ENCODE results near the gene COMMD6. TPM values are rescaled to one million over a fixed set of nuclear protein-coding genes. Genes with fewer than 3 reads are reported as not detected.

COMMD6 gene
- total and polyA plus RNA-seq, 2 of the 13 experiments (the other 11 are each of a cell fraction or from before 2014, with no cell fraction given), result 97.0 to 164 TPM

- TF ChIP-seq ZNF687 (CRISPR knock-in tag; IDR thresholded peaks at IDR 0.05) (peak; percentile 97), HDAC1 (CRISPR knock-in tag; IDR thresholded peaks at IDR 0.05) (peak; percentile 81), RXRA (CRISPR knock-in tag; IDR thresholded peaks at IDR 0.05) (peak; percentile 45), ZNF563 (CRISPR knock-in tag; IDR thresholded peaks at IDR 0.05) (no peak; the same call in none of the 2 replicates), ZNF253 (CRISPR knock-in tag; IDR thresholded peaks at IDR 0.05; ENCODE audit: borderline replicate concordance) (no peak), ELF1 (CRISPR knock-in tag; IDR thresholded peaks at IDR 0.05) (peak; percentile 79), MAFK (conservative IDR thresholded peaks at IDR 0.05 in 1 of 2, IDR thresholded peaks at IDR 0.05 in 1 of 2; ENCODE audit: low read length in 2 of 2) (peak in 1 of 2 experiments; percentile 5; a peak in 1 of 4 replicates), TFDP1 (CRISPR knock-in tag; IDR thresholded peaks at IDR 0.05; ENCODE audit: borderline replicate concordance) (peak; percentile 70; the same call in 1 of the 2 replicates), ZNF264 (CRISPR knock-in tag; IDR thresholded peaks at IDR 0.05) (no peak), ZNF256 (CRISPR knock-in tag; conservative IDR thresholded peaks at IDR 0.05) (no peak), HHEX (CRISPR knock-in tag; IDR thresholded peaks at IDR 0.05) (no peak), ZHX1 (CRISPR knock-in tag; IDR thresholded peaks at IDR 0.05; ENCODE audit: low read depth) (peak; percentile 72), SPEN (CRISPR knock-in tag; IDR thresholded peaks at IDR 0.05; ENCODE audit: low read depth) (peak; percentile 77), ZNF205 (CRISPR knock-in tag; IDR thresholded peaks at IDR 0.05) (peak; percentile 99), TBP (CRISPR knock-in tag; IDR thresholded peaks at IDR 0.05) (no peak), ZNF839 (CRISPR knock-in tag; IDR thresholded peaks at IDR 0.05; ENCODE audit: borderline replicate concordance) (no peak), EEA1 (CRISPR knock-in tag; IDR thresholded peaks at IDR 0.05; ENCODE audit: borderline replicate concordance) (peak; percentile 74; the same call in 1 of the 2 replicates), ZZZ3 (CRISPR knock-in tag; IDR thresholded peaks at IDR 0.05; ENCODE audit: borderline replicate concordance) (no peak), ZNF17 (CRISPR knock-in tag; IDR thresholded peaks at IDR 0.05) (no peak), RAD21 (CRISPR knock-in tag; IDR thresholded peaks at IDR 0.05) (peak; percentile 96), SIX1 (CRISPR knock-in tag; IDR thresholded peaks at IDR 0.05; ENCODE audit: borderline replicate concordance) (no peak; the same call in 1 of the 2 replicates), PRMT3 (CRISPR knock-in tag; IDR thresholded peaks at IDR 0.05; ENCODE audit: borderline replicate concordance, low read depth) (no peak)
These were observed 11.9 kb upstream of the COMMD6 start, which contains the start of gene UCHL3 (continued) for GRCh38 chr13:75549262-75550158.

All from HepG2 (cell line).